ENCODE results near the gene FAF1.

Gene FAF1

DNA sequence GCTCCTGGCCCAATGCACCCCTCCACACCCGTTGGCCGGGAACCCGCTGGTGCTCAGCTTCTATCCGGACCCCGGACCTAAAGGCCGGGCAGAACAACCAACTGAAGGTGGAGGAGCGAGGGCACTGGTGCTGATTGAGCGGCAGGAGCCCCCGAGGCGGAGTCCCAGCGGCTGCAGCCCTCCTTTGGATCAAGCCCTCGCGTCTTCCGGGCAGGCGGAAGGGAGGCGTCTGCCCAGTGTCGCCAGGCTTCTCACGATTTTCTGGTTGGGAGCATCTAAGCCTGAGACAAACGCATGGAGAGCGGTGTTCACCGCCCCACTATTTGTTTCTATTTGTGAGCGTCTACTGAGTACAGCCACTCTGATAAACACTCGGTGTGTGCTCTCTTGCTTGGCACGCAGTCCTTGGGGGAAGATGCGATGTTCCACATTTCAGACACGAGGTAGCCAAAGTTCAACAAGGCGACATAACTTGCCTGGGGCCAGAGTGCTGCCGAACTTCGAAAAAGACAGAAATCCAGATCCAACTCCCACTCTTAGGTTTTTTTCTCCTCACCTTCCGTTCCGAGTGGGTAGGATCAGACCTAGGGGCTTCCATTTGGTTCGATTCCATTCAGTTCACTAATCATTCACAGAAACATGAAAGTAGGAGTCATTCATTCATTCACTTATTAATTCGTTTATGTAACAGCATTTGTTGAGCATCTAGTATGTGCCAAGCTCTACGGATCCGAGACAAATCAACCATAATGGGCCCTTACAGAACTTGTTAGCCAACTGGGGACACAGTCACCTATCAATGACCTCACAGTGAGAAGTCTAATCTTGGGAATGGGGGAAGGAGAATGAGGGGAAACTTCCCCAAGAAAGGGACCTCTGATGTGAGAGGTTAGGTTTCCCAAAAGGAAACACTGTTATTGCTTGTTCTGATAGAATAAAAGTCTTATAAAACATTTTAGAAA is 532.0 kb downstream of the FAF1 start:
- DNase-seq (ENCODE audit: low read depth in 2 of 2) = no peak

DNA sequence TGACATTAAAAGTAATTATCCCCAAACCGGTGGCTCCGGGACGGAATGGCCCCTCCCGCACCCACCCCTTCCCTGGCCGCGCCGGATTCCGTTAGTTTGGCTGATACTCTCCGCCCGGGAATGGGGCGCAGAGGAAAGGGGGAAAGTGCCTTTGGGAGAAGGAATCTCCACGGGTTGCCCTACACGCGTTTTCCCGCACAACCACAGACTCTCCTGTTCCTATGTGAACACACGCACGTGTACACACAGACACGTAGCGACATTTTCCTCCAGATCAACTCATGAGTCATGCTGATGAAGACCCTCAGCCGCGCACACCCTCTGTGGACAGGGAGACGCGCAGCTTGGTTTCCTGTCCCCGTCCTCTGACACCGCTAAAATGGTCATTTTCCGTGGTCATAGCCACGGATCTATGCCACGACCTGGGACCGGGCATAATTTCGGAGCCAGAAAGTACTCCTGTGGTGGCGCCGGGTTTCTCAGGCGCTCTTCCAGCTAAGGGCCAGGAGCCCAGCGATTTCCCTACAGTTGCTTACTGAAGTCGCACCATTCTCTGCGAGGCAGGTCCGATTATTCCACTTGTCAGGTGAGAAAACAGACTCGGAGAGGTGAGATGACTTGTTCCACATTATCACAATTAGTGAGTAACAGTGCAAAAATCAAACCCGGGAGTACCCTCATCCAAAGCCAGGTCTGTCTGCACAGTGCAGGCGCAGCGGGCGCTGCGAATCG is 532.8 kb downstream of the FAF1 start:
- no peak for DNase-seq (ENCODE audit: low read depth in 2 of 2)

DNA sequence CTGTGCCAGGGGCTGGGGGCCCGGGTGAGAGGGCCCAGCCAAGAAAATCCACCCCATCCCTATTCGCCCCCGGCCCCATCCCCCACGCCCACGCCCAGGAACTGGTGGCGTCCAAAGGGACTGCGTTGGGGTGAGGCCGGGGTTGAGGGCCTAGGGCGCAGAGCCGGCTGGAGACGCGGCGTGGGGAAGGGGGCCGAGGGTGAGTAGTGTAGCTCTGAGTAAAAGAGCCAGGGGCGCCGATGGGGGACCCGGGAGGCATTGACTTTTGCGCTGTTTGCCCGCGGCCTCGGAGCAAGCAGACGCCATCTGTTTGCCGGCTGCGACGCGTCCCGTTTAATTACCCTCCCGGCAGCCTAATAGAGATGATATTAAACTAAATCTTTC is 533.4 kb downstream of the FAF1 start:
- DNase-seq (ENCODE audit: low read depth in 2 of 2) = no peak

DNA sequence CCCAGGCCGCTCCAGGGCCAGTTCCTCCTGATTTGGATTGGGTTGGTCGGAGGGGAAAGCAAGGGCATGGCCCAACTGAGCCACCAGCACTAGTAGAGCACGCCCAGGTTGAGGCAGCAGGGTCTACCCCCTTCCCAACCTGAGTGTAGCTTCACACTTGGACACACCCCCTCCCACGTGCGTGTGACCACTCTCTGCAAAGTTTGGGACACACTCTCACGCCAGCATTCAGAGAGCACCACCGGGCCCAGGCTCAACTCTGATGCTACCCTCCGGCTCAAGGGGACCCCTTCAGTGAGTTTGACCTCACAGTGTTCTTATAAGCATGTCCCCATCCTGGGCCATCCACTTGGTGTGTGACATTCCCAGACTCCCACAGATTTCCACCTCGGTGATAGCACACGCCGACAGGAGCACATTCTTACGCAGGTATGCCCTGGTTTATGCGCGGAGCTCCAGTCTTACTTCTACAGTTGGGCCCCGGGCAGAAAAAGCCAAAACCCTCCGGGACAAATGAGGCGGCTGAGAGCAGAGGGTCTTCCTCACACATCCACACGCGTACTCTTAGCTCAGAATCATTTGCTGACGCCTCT is 533.9 kb downstream of the FAF1 start:
- DNase-seq (ENCODE audit: low read depth in 2 of 2) = no peak

DNA sequence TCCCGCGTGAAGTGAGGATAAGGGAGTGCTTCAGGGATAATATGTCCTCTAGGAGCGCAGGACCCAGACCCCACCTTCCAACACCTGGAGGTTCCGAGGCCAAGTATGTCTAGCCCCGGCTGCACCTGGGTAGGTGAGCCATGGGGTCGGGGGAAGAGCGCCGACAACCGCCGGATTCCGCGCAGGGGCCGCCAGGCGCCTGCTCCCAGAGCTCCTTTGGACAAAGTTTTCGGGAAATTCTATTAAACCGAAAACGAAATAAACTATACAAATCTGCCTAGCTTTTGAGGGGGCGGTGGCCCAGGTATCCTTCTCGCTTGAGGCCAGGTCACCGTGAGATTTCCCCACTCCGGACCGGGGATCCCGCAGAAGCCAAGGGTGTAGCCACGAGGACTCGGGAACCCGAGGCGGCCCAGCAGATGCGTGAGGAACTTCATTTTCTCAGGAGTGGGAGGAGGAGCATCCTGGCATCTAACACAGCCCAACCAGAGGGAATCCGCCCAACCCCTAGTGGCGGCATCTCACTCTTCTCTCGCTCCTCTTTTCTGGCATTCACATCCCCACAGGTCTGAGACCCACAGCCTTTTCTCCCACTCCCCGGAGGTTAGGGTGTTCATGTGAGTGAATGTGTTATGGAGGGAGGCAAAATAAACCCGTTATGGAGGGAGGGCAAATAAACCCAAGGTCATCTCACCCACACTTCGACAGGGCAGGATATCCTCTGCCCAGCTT is 534.5 kb downstream of the FAF1 start:
- DNase-seq (ENCODE audit: low read depth in 2 of 2) = no peak

GRCh38 chr1:50424884-50425375 is 535.1 kb downstream of the FAF1 start:
- no peak for DNase-seq (ENCODE audit: low read depth in 2 of 2)

- no peak for DNase-seq (ENCODE audit: low read depth in 2 of 2)
Observed at GRCh38 chr1:50424045-50424883, 535.8 kb downstream of the FAF1 start.

GRCh38 chr1:50423670-50424000 is 536.4 kb downstream of the FAF1 start:
- DNase-seq (ENCODE audit: low read depth in 2 of 2) = no peak

DNA sequence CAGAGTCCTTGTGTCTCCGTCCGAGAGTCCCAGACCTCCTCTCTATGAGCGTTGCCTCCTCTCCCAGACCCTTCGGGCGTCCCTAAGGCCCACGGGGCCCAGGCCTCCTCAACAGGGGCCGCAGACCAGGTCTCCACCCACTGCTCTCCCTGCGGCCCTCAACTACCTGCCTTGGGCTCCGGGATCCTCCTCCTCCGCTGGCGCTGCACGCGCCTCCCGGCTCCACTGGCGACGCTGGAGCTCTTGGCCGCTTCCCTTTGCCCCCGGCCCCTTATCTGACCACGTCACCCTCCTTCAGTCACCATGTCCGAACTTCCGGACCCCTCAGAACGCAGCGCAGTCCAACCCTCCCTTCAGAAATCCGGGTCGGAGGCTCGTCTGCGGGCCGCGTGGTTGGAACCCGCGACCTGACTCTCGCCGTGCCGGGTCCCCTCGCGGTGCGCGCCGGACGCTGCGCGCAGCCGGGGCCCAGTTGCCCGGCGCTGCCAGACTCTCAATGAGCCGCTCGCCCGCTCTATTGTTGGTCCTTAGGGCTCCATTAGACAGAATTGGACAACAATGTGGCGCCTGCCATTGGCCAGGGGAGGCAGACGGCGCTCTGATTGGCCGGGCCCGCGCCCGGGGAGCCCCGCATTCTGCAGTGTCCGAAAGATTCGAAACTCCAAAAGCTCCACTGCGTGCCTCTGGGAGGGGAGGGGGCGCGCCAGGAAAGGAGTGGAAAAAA is 537.0 kb downstream of the FAF1 start, which contains the start of gene DMRTA2:
DMRTA2 (minus strand) TSS at position 498 of the 724 bp plus-strand sequence. CDS start 1,907 bp downstream, outside the sequence.
- no peak for DNase-seq (ENCODE audit: low read depth in 2 of 2)

DNA sequence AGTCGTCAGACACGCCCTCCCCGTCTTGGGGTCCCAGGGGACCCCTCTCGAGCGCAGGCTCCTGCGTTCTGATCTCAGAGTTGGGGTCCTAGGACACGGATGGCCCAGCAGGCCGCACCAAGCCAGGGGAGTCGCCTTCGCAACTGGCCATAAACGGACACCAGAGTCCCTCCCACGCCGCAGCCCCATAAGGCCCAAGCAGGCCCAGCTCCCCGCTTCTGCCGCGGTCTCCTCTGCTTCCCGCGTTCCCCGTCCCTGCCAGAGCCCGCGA is 537.5 kb downstream of the FAF1 start:
- DNase-seq (ENCODE audit: low read depth in 2 of 2) = no peak

DNA sequence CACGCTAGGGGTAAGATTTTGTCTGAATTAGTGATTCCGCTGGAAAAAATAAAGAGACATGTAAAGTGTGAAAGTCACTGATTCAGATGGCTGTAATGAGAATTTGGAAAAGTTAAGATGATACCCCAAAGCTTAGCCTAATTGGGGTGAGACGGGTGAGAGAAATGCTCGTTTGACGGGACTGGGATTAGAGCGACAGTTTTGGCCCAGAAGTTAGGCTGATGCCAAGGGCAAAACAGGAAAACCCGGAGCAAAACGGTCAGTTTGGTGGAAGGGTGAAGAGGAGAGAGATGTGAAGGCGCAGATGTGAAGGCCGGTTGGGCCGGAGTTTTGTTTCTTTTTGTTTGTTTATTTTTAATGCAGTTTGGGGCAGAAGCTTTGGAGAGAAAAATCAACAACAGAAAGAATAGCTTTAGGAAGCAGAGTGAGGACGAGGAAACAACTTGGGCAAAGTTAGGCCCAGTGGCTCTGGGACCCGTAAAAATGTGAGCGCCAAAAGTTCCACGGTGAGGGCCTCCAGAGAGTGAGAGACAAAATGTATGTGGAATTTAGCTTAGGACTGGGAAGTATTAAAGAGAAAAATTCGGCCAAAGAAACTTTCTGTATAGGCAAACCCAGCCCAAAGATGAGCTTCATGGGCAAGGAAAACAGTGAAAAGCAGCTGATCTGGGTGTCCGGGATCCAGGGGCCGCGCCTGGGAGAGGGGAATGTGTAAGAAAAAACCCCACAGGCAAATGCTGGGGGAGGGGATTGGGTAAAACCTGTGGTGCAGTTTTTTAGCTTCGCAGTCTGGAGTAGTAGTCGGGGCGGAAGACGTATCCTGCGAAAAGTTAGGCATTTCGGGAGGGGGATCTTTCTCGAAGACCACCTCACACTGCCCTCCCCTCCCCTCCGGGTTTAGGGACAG is 538.0 kb downstream of the FAF1 start:
- no peak for DNase-seq (ENCODE audit: low read depth in 2 of 2)

DNA sequence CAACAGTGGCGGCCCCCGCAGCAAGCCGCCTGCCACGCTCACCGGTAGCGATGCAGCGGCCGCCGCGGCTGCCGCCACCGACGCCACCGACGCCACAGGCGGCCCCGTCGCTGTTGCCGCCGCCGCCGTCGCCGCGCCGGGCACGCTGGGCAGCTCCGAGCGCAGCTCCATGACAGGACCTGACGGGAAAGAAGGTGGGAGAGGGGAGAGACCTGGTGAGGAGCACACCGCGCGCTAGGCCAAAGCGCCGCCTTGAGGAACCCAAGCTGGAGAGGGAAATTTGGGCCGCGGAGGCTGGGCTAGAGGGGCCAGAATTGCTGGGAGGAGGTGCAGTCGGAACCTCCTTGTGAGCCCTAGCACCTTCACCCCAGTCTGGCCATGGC is 538.7 kb downstream of the FAF1 start:
- DNase-seq (ENCODE audit: low read depth in 2 of 2) = no peak

DNA sequence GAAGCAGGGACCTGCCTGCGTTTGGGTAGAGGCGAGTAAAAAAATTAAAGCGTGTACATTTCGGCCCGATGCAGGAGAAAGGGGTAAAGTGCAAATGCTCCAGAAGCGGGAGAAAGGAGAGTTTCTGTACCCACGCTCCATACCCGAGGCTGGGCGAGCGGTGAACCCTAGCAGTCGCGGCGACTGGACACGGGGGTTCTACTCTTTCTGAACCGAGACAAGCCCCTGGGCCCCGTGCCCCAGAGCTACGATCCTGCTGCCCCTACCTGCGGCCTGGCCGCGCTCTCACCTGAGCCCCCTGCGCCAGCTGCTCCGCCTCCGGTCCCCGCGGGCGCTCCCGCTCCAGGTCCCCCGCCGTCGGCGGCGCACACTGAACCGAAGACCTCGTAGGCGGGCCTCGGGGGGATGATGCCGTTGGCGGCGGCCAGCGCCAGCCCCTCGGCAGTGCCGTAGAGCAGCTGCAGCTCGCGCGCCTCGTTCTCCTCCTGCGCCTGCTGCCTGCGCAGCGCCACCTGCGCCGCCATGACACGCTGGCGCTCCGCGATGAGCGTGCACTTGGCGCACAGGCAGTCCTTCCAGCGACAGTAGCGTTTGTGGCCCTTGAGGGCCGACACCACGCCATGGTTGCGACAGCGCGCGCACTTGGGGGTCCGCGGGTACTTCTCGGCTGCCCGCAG is 539.2 kb downstream of the FAF1 start:
- no peak for DNase-seq (ENCODE audit: low read depth in 2 of 2)

DNA sequence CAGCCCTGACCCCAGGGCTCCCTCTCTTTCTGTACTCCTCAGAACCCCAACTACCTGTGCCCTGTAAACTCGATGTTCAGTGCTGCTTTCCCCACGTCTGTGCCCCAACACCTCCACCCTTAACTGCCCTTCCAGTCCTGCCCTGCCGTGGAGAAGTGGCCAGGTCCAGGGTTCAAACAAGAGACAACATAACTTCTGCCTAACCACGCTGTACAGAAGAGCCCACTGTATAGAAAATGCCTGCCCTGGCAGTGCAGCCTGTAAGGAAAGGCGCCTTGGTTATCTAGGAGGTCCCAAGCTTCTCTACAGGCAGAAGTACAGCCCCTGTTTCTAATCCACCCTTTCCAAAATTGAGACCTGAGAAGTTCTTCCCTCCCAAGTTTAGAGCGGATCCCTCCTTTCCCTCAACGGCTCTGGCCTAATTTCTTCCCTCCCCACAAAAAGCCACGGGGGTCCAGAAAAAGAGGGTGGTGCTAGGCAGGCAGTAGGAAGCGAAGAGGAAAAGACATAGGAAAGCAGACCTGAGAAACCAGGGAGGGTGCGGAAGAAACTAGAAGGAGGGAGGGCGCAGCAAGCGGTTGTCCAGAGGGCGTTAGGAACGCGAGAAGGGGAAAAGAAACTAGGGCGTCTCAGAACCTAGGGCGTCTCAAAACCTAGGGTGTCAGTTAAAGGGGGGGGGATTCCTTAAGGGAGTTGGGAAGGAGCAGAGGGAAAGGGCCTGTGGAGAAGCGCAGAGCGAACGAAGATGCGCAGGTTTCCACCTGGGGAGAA is 540.0 kb downstream of the FAF1 start:
- no peak for DNase-seq (ENCODE audit: low read depth in 2 of 2)

GRCh38 chr1:50419192-50419906 is 540.7 kb downstream of the FAF1 start:
- DNase-seq (ENCODE audit: low read depth in 2 of 2) = no peak

DNA sequence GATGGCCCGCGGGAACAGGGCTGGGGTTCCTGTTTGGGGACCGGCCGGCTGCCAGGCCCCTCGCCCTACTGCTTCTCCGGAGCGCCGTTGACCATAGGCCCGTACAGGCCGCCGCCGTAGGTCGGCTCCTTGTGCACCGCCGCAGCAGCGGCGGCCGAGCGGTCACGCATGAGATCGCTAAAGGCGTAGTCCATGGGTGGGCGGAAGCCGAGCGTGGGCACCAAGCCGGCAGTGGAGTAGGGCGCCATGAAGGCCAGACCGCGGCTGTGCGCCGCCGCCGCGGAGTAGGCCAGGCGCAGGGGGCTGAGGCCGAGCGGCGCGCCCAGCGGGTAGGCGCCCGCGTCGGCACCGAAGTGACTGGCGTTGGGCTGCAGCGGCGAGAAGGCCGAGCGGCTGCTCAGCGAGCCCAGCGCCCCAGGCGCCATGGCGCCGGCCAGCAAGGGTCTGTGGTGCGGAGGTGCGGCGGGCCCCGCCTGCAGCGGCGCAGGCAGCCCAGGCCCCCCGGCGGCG is 541.4 kb downstream of the FAF1 start:
- DNase-seq (ENCODE audit: low read depth in 2 of 2) = no peak

DNA sequence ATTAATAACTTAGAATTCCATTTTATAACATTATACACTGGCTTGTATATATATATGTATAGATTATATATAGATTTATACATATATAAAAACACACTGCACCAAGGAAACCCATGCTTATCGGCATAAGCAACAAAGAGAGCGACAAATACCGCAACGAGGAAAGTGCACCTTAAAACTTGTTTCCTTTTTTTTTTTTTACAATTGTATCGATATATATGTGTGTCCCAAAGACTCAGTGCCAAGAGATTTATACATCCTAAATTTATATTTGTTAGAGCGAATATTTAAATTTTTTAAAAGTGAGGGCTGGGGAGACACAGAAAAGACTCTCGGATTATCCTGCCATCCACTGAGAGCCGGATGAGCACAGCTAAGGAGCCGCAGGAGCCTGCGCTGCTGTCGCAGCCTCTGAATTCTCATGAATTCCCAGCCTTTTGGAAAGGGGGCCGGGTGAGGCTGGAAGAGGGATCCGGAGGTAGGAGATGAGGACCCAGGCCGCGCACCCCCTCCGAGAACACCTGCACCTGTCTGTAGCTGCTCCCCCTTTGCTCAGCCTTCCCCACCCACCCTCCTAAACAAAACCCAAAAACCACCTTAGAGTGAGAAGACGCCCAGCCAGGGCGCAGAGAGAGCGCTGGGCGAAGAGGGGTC is 542.0 kb downstream of the FAF1 start:
- DNase-seq (ENCODE audit: low read depth in 2 of 2) = no peak
